Stimulated activated memory B cell treated with anti-CD40 and anti-IgM and Interleukin-4, amounts not matched to agents 10 μg/mL and 1 μg/mL and 100 μg/mL, for 72 hours (primary cell): ENCODE data around the gene SOSTDC1.
"Not testable (repeated sequence)": the region's sequence is repeated elsewhere in the genome, so short reads cannot be mapped to it uniquely, and the experiment has no call there.

Experiments used
- ATAC-seq: fragments of 150-1000 bp; cut with Tn5 transposase; 2 replicates; pipeline ENCODE4 v1.10.0; 2021
- H3K27ac Mint-ChIP-seq: one replicate; pipeline ENCODE4 v1.8.0; 2022; ENCODE audit warnings: mild to moderate bottlenecking, mixed read lengths
- H3K27me3 Mint-ChIP-seq: one replicate; pipeline ENCODE4 v1.8.0; 2022; ENCODE audit warnings: mixed read lengths
- H3K36me3 Mint-ChIP-seq: one replicate; pipeline ENCODE4 v1.8.0; 2022; ENCODE audit warnings: mixed read lengths
- H3K4me1 Mint-ChIP-seq: one replicate; pipeline ENCODE4 v1.8.0; 2022; ENCODE audit warnings: mixed read lengths
- H3K4me3 Mint-ChIP-seq: one replicate; pipeline ENCODE4 v1.8.0; 2022; ENCODE audit warnings: mild to moderate bottlenecking, moderate library complexity, mixed read lengths
- H3K9me3 Mint-ChIP-seq: one replicate; pipeline ENCODE4 v1.8.0; 2022; ENCODE audit warnings: mixed read lengths

The SOSTDC1 gene, protein sequence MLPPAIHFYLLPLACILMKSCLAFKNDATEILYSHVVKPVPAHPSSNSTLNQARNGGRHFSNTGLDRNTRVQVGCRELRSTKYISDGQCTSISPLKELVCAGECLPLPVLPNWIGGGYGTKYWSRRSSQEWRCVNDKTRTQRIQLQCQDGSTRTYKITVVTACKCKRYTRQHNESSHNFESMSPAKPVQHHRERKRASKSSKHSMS

GRCh38 chr7:16465469-16466361 lies at the start of gene SOSTDC1:
TSS of gene SOSTDC1 (minus strand) at chr7:16465738. CDS start at chr7:16465668, 70 bp downstream.
- Mint-ChIP-seq H3K27ac (no peak within 1 kb of the TSS), H3K4me1 (no peaks in the 10 kb centered on the region), H3K27me3 (peaks cover 14% of the 10 kb centered on the region), H3K36me3 (no peaks in the 10 kb centered on the region), H3K9me3 (no peaks in the 10 kb centered on the region), H3K4me3 (no peak within 1 kb of the TSS)
- ATAC-seq, result no peak

- Mint-ChIP-seq H3K4me3 (no peak overlapping the region), H3K36me3 (no peaks in the 10 kb centered on the region), H3K27ac (no peak overlapping the region), H3K27me3 (no peaks in the 10 kb centered on the region), H3K4me1 (no peaks in the 10 kb centered on the region), H3K9me3 (peaks cover 4% of the 10 kb centered on the region)
- ATAC-seq, result no peak
Measured at GRCh38 chr7:16514729-16515128, 49.2 kb upstream of the SOSTDC1 start.

GRCh38 chr7:16514271-16514670 lies 48.7 kb upstream of the SOSTDC1 start:
- no peak for ATAC-seq
- Mint-ChIP-seq H3K27ac (no peak overlapping the region), H3K4me3 (no peak overlapping the region), H3K27me3 (no peaks in the 10 kb centered on the region), H3K9me3 (peaks cover 4% of the 10 kb centered on the region), H3K36me3 (no peaks in the 10 kb centered on the region), H3K4me1 (no peaks in the 10 kb centered on the region)

DNA sequence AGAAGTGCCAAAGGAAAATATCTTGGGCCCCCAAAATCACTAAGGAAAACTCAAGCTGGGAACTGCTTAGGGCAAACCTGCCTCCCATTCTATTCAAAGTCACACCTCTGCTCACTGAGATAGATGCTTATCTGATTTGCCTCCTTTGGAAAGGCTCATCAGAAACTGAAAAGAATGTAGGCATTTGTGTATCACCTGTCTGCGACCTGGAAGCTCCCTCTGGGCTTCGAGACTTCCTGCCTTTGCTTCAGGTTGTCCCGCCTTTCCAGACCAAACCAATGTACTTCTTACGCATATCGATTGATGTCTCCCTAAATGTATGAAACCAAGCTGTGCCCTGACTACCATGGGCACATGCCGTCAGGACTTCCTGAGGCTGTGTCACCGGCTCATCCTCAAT lies 46.6 kb upstream of the SOSTDC1 start:
- no peak overlapping the region for H3K27ac Mint-ChIP-seq
- H3K4me1 Mint-ChIP-seq, result no peaks in the 10 kb centered on the region
- no peaks in the 10 kb centered on the region for H3K27me3 Mint-ChIP-seq
- H3K4me3 Mint-ChIP-seq, result no peak overlapping the region
- H3K36me3 Mint-ChIP-seq, result no peaks in the 10 kb centered on the region
- peaks cover 7% of the 10 kb centered on the region for H3K9me3 Mint-ChIP-seq
- ATAC-seq, result no peak

GRCh38 chr7:16511314-16511713 lies 45.8 kb upstream of the SOSTDC1 start:
- no peaks in the 10 kb centered on the region for H3K36me3 Mint-ChIP-seq
- H3K9me3 Mint-ChIP-seq, result peaks cover 4% of the 10 kb centered on the region
- no peak overlapping the region for H3K4me3 Mint-ChIP-seq
- no peak overlapping the region for H3K27ac Mint-ChIP-seq
- ATAC-seq, result peak; percentile 22
- no peaks in the 10 kb centered on the region for H3K4me1 Mint-ChIP-seq
- no peaks in the 10 kb centered on the region for H3K27me3 Mint-ChIP-seq

- no peaks in the 10 kb centered on the region for H3K27me3 Mint-ChIP-seq
- no peaks in the 10 kb centered on the region for H3K36me3 Mint-ChIP-seq
- no peak for ATAC-seq
- peaks cover 4% of the 10 kb centered on the region for H3K9me3 Mint-ChIP-seq
- H3K4me1 Mint-ChIP-seq, result no peaks in the 10 kb centered on the region
- H3K4me3 Mint-ChIP-seq, result no peak overlapping the region
- no peak overlapping the region for H3K27ac Mint-ChIP-seq
Measured at GRCh38 chr7:16509829-16510228, 44.3 kb upstream of the SOSTDC1 start.

DNA sequence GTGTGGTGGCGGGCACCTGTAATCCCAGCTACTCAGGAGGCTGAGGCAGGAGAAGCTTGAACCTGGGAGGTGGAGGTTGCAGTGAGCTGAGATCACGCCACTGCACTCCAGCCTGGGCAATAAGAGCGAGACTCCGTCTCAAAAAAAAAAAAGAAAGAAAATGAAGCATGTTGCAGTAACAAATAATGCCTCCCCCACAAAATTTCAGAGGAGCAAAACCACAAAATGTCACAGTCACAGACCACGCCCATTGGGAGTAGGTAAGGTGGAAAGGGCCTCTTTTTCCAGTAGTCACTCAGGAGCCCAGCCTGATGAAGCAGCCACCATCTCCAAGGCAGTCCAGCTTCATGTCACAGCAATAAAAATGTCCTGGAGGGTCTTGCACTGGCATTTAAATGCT lies 40.9 kb upstream of the SOSTDC1 start:
- not testable (repeated sequence) for H3K27me3 Mint-ChIP-seq, H3K9me3 Mint-ChIP-seq, H3K4me3 Mint-ChIP-seq, H3K27ac Mint-ChIP-seq, ATAC-seq, H3K36me3 Mint-ChIP-seq, H3K4me1 Mint-ChIP-seq

- no peaks in the 10 kb centered on the region for H3K36me3 Mint-ChIP-seq
Measured at GRCh38 chr7:16504019-16504418, 38.5 kb upstream of the SOSTDC1 start.

GRCh38 chr7:16502303-16502702 lies 36.8 kb upstream of the SOSTDC1 start:
- no peaks in the 10 kb centered on the region for H3K4me1 Mint-ChIP-seq
- no peaks in the 10 kb centered on the region for H3K9me3 Mint-ChIP-seq
- peaks cover 9% of the 10 kb centered on the region for H3K27me3 Mint-ChIP-seq
- ATAC-seq, result no peak
- no peak overlapping the region for H3K4me3 Mint-ChIP-seq
- no peak overlapping the region for H3K27ac Mint-ChIP-seq
- H3K36me3 Mint-ChIP-seq, result no peaks in the 10 kb centered on the region

More at GRCh38 chr7:16504019-16504418, 38.5 kb upstream of the SOSTDC1 start:
- no peak for ATAC-seq
- no peaks in the 10 kb centered on the region for H3K4me1 Mint-ChIP-seq
- no peak overlapping the region for H3K27ac Mint-ChIP-seq
- H3K27me3 Mint-ChIP-seq, result peaks cover 9% of the 10 kb centered on the region
- H3K4me3 Mint-ChIP-seq, result no peak overlapping the region
- H3K9me3 Mint-ChIP-seq, result peaks cover 4% of the 10 kb centered on the region

DNA sequence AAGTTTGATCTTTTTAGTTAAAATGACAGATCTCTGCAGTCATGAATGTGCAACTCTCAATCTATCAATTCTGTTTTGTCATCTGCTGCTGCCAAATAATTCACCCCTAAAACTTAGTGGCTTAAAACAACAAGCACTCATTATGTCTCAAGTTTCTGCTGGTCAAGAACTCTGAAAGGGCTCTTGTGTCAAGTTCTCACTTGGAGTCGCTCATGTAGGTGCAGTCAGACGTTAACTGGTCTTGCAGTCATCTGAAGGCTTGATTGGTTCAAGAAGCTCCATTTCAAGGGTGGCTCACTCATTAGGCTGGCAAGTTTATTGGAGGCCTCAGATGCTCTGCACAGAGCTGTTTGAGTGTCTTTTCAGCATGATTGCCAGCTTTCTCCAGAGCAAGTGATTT lies 32.6 kb upstream of the SOSTDC1 start:
- H3K27me3 Mint-ChIP-seq, result peaks cover 9% of the 10 kb centered on the region
- H3K4me3 Mint-ChIP-seq, result no peak overlapping the region
- no peaks in the 10 kb centered on the region for H3K9me3 Mint-ChIP-seq
- H3K4me1 Mint-ChIP-seq, result no peaks in the 10 kb centered on the region
- no peak overlapping the region for H3K27ac Mint-ChIP-seq
- no peak for ATAC-seq
- no peaks in the 10 kb centered on the region for H3K36me3 Mint-ChIP-seq

GRCh38 chr7:16494955-16495719 lies 29.6 kb upstream of the SOSTDC1 start:
- Mint-ChIP-seq H3K4me3 (no peak overlapping the region), H3K9me3 (no peaks in the 10 kb centered on the region), H3K36me3 (no peaks in the 10 kb centered on the region), H3K4me1 (no peaks in the 10 kb centered on the region), H3K27ac (no peak overlapping the region), H3K27me3 (peaks cover 9% of the 10 kb centered on the region)
- no peak for ATAC-seq

DNA sequence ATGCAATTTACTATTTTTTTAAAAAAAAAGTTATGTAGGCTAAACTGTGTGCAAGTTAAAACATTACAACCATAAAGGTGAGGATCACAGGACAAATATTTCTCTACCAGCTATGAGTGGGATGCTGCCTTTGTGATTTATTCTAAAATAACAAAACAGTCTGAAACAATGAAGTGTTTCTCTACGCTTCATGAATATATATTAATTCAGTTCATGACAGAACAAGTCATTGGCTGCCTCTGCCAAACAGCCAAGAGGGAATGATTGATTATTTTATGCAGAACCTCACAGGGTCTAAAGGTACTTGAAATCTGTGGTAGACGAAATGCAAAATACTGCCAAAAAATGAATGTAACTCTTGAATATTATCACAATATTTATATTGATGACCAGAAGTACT lies 29.0 kb upstream of the SOSTDC1 start:
- H3K27me3 Mint-ChIP-seq, result peaks cover 9% of the 10 kb centered on the region
- no peaks in the 10 kb centered on the region for H3K9me3 Mint-ChIP-seq
- no peaks in the 10 kb centered on the region for H3K4me1 Mint-ChIP-seq
- no peaks in the 10 kb centered on the region for H3K36me3 Mint-ChIP-seq
- no peak overlapping the region for H3K27ac Mint-ChIP-seq
- no peak overlapping the region for H3K4me3 Mint-ChIP-seq
- ATAC-seq, result no peak

GRCh38 chr7:16493266-16493665 lies 27.7 kb upstream of the SOSTDC1 start:
- H3K4me1 Mint-ChIP-seq, result no peaks in the 10 kb centered on the region
- no peak for ATAC-seq

GRCh38 chr7:16492513-16493062 lies 27.1 kb upstream of the SOSTDC1 start:
- H3K27ac Mint-ChIP-seq, result no peak overlapping the region
- ATAC-seq, result no peak

More at GRCh38 chr7:16493266-16493665, 27.7 kb upstream of the SOSTDC1 start:
- Mint-ChIP-seq H3K27ac (no peak overlapping the region), H3K9me3 (no peaks in the 10 kb centered on the region), H3K27me3 (peaks cover 9% of the 10 kb centered on the region), H3K36me3 (no peaks in the 10 kb centered on the region), H3K4me3 (no peak overlapping the region)

DNA sequence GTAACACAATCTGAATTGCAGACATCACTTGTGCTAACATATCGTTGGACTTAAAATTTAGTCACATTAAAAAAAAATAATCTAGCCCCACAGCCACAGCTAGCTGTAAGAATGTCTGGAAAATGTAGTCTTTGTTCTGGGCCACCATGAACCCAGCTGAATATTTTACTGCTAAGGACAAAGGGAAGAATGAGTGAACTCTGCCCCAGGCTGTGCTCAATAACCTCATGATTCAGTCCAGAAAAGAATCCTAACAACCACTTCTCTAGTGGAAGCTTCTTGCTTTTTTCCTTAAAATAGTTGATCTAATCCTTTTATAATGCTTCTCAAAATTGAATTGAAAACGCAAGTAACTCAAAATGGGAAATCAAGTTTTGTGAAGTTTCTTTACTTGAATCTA lies 25.6 kb upstream of the SOSTDC1 start:
- no peaks in the 10 kb centered on the region for H3K27me3 Mint-ChIP-seq
- ATAC-seq, result no peak
- H3K9me3 Mint-ChIP-seq, result no peaks in the 10 kb centered on the region
- H3K36me3 Mint-ChIP-seq, result no peaks in the 10 kb centered on the region
- no peaks in the 10 kb centered on the region for H3K4me1 Mint-ChIP-seq
- no peak overlapping the region for H3K27ac Mint-ChIP-seq
- no peak overlapping the region for H3K4me3 Mint-ChIP-seq

More at GRCh38 chr7:16492513-16493062, 27.1 kb upstream of the SOSTDC1 start:
- Mint-ChIP-seq H3K36me3 (no peaks in the 10 kb centered on the region), H3K9me3 (no peaks in the 10 kb centered on the region), H3K4me3 (no peak overlapping the region), H3K4me1 (no peaks in the 10 kb centered on the region), H3K27me3 (peaks cover 9% of the 10 kb centered on the region)
